Measurements from ENCODE around the gene CACNA1I.

CACNA1I gene

GRCh38 chr22:39569066-39569465, 1.5 kb upstream of the CACNA1I start:
- no peak for DNase-seq

GRCh38 chr22:39570226-39570625, 327 bp upstream of the CACNA1I start:
- no peak for DNase-seq

- no peak for DNase-seq
Measured at GRCh38 chr22:39571538-39571937, 985 bp downstream of the CACNA1I start.

- no peak for DNase-seq
Measured at GRCh38 chr22:39574779-39575551, 4.4 kb downstream of the CACNA1I start.

GRCh38 chr22:39575552-39575825, 4.9 kb downstream of the CACNA1I start:
- no peak for DNase-seq

- DNase-seq: no peak
Measured at GRCh38 chr22:39576027-39576426, 5.5 kb downstream of the CACNA1I start.

- DNase-seq: no peak
Measured at GRCh38 chr22:39577366-39577765, 6.8 kb downstream of the CACNA1I start.

- no peak for DNase-seq
Measured at GRCh38 chr22:39577900-39578299, 7.3 kb downstream of the CACNA1I start.

GRCh38 chr22:39580006-39580441, 9.5 kb downstream of the CACNA1I start:
- no peak for DNase-seq

- no peak for DNase-seq
Measured at GRCh38 chr22:39580795-39581194, 10.2 kb downstream of the CACNA1I start.

- DNase-seq: no peak
Measured at GRCh38 chr22:39581303-39581702, 10.8 kb downstream of the CACNA1I start.

GRCh38 chr22:39583066-39583667, 12.6 kb downstream of the CACNA1I start:
- no peak for DNase-seq

- no peak for DNase-seq
Measured at GRCh38 chr22:39589875-39590274, 19.3 kb downstream of the CACNA1I start.

- DNase-seq: no peak
Measured at GRCh38 chr22:39592081-39593065, 21.8 kb downstream of the CACNA1I start.

- DNase-seq: no peak
Measured at GRCh38 chr22:39593066-39593930, 22.7 kb downstream of the CACNA1I start.

GRCh38 chr22:39593931-39594285, 23.4 kb downstream of the CACNA1I start:
- DNase-seq: no peak

- no peak for DNase-seq
Measured at GRCh38 chr22:39594411-39594810, 23.9 kb downstream of the CACNA1I start.

GRCh38 chr22:39595622-39596172, 25.1 kb downstream of the CACNA1I start:
- DNase-seq: no peak

- no peak for DNase-seq
Measured at GRCh38 chr22:39596601-39597000, 26.0 kb downstream of the CACNA1I start.

- DNase-seq: no peak
Measured at GRCh38 chr22:39597236-39597869, 26.8 kb downstream of the CACNA1I start.

- DNase-seq: no peak
Measured at GRCh38 chr22:39598017-39598965, 27.7 kb downstream of the CACNA1I start.
